Measurements from ENCODE around the gene HNF1A.

- no peak for TF ChIP-seq CTCF (IDR thresholded peaks at IDR 0.05)
- TF ChIP-seq EP300 (IDR thresholded peaks at IDR 0.05), result no peak
Measured at GRCh38 chr12:120999191-121000120, 21.1 kb downstream of the HNF1A start.
